IPS DF 4.7 (cell line): ENCODE results near the gene TCN2.
"Not testable (repeated sequence)": the region's sequence is repeated elsewhere in the genome, so short reads cannot be mapped to it uniquely, and the experiment has no call there.

ENCODE experiments used
- DNase-seq: peaks from one replicate; pipeline ENCODE4 v3.0.0-alpha.2; 2013; ENCODE audit warnings: low spot score; ENCODE audit errors: extremely low read depth

Gene TCN2

DNA sequence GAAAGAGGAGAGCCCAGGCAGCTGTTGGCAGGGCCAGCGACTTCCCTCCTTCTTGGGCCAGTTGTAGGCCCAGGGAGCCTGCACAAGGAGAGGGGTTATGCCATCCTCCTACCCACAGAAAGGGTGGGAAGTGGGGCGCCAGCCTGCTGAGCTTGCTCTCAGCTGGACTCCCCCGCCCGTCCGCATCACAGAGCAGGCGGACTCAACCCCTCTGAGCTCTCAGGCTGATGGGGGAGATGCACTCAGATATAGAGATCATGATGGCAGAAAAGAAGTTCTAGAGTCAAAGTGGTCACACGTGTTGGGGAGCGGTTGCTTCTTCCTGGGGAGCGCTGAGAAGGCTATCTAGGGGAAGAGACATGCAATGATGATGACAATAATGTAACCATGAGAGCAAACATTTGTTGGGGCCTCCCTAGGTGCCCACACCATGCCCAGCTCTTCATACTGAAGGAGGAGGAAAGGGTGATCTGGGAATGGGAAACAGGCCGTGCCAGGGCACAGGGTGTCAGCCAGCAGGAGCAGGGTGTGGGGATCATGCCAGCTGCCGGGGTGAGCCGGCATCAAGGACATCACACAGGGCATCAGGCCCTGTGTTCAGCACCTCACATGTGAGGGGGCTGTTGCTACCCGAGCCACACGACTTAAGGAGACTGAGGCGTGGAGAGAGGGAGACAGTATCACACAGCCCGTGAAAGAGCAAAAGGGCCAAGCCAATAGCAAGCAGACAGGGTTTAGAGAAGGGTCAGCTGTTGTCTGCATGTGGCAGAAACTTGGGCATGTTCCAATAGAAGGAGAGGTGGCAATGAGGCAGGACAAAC, 36.3 kb downstream of the TCN2 start:
- no peak for DNase-seq

DNA sequence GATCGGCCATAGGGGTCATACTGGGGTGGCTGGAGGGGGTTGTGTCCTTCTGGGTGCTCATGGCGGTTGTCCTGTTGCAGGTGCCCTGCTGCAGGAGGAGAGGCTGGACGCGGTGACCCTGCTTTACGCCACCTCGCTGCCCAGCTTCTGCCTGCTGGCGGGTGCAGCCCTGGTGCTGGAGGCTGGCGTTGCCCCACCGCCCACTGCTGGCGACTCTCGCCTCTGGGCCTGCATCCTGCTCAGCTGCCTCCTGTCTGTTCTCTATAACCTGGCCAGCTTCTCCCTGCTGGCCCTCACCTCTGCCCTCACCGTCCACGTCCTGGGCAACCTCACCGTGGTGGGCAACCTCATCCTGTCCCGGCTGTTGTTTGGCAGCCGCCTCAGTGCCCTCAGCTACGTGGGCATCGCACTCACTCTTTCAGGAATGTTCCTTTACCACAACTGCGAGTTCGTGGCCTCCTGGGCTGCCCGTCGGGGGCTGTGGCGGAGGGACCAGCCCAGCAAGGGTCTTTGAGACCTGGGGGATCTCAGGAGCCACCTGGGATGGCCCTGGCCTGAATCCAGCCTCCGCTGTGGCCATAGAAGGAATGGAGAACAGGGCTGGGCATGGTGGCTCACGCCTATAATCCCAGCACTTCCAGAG, 39.7 kb downstream of the TCN2 start:
- DNase-seq: no peak

GRCh38 chr22:30647536-30647935, 40.6 kb downstream of the TCN2 start:
- DNase-seq: no peak

GRCh38 chr22:30648825-30649224, 41.9 kb downstream of the TCN2 start:
- no peak for DNase-seq

DNA sequence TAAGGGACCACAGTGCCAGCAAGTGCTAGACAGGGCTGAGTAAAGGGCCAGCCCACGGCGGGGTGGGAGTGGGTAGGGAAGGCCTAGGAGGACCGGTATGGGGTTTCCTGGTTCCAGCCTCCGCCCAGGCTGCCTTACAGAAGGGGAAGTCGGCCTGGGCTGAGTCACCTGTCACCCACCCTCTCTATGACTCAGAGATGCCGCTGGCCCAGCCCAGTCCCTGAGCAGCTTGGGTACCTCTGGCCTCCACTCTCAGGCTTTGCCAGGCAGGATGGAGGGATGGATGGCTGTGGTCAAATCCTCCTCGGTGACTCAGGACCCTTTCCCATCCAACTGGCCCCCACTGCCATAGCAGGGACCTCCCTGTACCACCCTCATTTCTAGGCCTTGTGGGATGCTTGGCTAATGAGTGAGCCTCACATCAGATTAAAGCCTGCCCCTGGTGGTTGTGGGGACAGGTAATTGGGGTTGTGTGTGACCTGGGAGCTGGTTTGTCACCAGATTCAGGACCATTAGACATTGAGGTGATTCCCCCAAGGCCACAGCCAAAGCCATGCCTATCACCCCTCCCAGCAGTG, 42.5 kb downstream of the TCN2 start:
- DNase-seq: no peak

GRCh38 chr22:30650508-30651116, 43.6 kb downstream of the TCN2 start:
- no peak for DNase-seq

- DNase-seq: no peak
These were observed 45.9 kb downstream of the TCN2 start for GRCh38 chr22:30652852-30653251.

GRCh38 chr22:30654361-30654760, 47.4 kb downstream of the TCN2 start:
- DNase-seq: no peak

GRCh38 chr22:30655532-30655931, 48.6 kb downstream of the TCN2 start:
- no peak for DNase-seq

DNA sequence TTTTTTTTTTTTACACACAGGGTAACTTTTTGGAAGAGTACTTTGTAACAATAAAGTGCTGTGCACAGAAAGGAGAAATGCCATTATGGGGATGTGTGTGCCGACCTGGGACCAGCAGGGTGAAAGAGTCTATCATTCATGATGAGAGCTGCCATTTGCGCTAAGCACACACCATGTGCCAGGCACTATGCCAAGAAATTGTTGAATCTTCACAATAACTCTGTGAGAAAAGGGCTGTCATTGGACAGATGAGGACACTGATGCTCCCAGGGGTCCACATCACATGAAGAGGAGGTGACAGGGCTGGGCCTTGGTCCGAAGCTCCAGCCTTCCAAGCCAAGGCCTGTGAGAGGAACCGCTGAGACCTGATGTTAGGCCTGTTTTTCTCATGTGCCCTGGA, 55.1 kb downstream of the TCN2 start:
- DNase-seq: no peak

GRCh38 chr22:30664798-30665197, 57.8 kb downstream of the TCN2 start:
- DNase-seq: no peak

- no peak for DNase-seq
These were observed 58.3 kb downstream of the TCN2 start for GRCh38 chr22:30665266-30665665.

DNA sequence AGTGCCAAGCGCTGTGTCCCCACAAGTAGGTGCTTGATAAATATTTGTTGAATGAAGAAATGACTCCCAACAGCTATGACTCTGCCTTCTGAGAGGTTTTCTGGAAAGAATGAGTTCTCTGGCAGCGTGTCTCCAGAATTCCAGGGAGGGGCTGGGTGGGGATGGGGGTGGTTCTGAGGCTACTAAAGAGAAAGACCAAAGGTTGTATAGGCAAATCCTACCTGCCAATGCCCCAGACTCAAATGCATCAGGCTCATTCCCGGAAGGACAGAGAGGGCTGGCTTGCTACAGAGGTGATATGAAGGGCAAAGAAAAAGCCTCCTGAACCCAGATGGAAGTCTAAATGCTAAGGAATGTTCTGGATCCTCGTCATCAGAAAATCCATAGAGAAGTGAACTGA, 58.8 kb downstream of the TCN2 start:
- no peak for DNase-seq

DNA sequence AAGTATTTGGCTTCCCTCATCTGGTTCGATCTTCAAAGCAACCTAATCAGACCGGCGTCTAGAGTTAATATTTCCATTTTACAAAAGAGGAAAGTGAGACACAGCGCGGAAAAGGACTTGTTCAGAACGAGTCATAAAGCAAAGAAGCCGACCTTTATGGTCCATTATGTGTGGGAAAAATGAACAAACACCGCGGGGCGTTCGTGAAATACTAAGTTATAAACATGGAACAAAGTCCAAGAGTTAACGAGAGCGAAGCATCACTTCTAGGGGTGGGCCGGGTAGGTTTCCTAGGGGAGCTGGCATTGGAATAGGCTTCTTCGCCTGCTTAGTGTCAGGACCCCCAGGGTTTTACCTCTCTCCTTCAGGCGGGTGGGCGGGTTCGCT, 60.1 kb downstream of the TCN2 start:
- no peak for DNase-seq

DNA sequence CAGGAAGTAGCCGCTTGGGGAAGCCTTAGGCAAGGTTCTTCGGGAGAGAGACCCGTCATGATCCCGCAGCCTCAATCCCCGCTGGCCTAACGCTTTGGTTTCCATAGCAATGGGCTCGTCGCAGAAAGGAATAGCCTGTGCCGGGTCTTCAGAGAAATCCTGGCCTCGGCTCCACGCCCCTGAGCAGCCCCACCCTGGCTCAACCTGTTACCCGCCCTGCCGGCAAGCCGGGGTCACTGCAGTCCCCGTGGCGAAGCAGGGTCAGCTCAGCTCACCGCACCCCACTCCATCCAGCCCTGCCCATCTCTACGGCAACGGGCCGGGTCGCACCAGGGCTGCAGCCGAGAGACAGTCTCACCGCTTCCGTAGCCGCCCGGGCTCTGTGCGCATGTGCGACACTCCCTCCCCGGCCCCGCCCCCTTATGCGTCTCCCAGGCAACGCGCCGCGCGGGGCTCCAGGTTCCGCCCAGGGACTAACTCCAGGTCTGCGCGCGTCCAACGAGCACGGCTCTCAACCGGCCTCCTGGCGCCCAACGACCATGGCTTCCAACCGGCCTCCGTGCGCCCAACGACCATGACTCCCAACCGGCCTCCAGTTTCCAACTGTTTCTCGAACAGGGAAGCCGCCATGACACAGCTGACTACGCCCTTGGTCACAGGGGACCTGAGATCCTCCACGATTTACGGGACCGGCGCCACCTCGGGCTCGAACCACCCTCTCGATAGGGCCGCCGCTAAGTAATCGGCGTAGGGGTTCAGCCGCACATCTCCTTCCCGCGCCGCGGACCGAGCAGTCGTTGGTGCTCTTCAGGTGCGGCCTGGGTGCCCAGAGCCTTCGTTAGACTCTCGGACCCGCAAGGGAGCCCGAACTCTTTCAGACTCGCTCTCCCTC, 60.8 kb downstream of the TCN2 start, which contains the start of gene DUSP18:
Gene DUSP18, minus strand, starts transcription at position 382 of the 892 bp plus-strand sequence. CDS start 3,872 bp downstream, outside the sequence.
- DNase-seq: peak; percentile 74

- DNase-seq: no peak
These were observed 61.4 kb downstream of the TCN2 start for GRCh38 chr22:30668386-30668710.

- no peak for DNase-seq
These were observed 64.1 kb downstream of the TCN2 start for GRCh38 chr22:30671071-30671470.

- DNase-seq: no peak
These were observed 66.2 kb downstream of the TCN2 start for GRCh38 chr22:30673136-30673535.

GRCh38 chr22:30674482-30674881, 67.5 kb downstream of the TCN2 start:
- no peak for DNase-seq

DNA sequence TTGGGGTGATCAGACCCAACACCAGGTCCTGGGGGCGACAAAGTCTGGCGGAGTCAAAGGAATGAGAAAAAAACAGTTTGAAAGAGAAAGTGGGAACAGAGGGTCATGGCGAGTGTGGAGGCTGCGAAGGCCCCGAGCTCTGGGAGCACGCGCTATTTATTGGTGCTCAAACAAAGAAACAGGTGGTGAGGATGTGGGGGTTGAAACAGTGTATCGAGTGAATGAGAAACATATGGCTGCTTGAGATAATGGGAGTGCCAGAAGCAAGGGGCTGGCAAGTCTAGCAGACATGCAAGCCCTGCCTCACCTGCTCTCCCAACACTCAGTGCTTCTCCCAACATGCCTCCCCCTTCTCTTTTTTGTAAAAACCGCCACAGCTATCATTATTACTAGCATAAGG, 68.5 kb downstream of the TCN2 start:
- DNase-seq: no peak

- not testable (repeated sequence) for DNase-seq
These were observed 69.6 kb downstream of the TCN2 start for GRCh38 chr22:30676565-30676964.
